OCI-LY3 (cell line): ENCODE measurements around the gene SLC35A4.

Source experiments
- H2AFZ ChIP-seq: fragments of 200-600, 300-600 bp; shearing (Covaris generic); 2 replicates; pipeline ENCODE4 v1.6.0; 2014; ENCODE audit warnings: antibody characterized with exemption, low read depth, low read length
- H3K27ac ChIP-seq: fragments of 200-600, 300-600 bp; sonication (generic); 2 replicates; pipeline ENCODE4 v1.5.1; 2014; ENCODE audit warnings: mild to moderate bottlenecking, low read length, moderate library complexity, mixed read lengths
- H3K27me3 ChIP-seq: fragments of 200-600, 300-600 bp; sonication (generic); 2 replicates; pipeline ENCODE4 v1.6.1; 2014; ENCODE audit warnings: low read depth, low read length, mixed read lengths
- H3K36me3 ChIP-seq: fragments of 200-600, 300-600 bp; sonication (generic); replicated peaks from 2 replicates; pipeline ENCODE3; 2014; ENCODE audit warnings: low read depth, low read length, mixed read lengths
- H3K4me1 ChIP-seq: fragments of 300-600, 200-600 bp; sonication (generic); 2 replicates; pipeline ENCODE4 v1.6.1; 2014; ENCODE audit warnings: low read length, mixed read lengths
- H3K4me2 ChIP-seq: fragments of 200-600, 300-600 bp; sonication (generic); 2 replicates; pipeline ENCODE4 v1.6.1; 2014; ENCODE audit warnings: low read length, mixed read lengths
- H3K4me3 ChIP-seq: fragments of 300-600, 200-600 bp; sonication (generic); 2 replicates; pipeline ENCODE4 v1.5.1; 2014; ENCODE audit warnings: antibody characterized with exemption, mild to moderate bottlenecking, low read length, moderate library complexity
- H3K79me2 ChIP-seq: fragments of 300-600, 200-600 bp; shearing (Covaris generic); 2 replicates; pipeline ENCODE4 v1.6.1; 2014; ENCODE audit warnings: mild to moderate bottlenecking, low read length, mixed read lengths
- H3K9ac ChIP-seq: fragments of 300-600, 200-600 bp; shearing (Covaris generic); 2 replicates; pipeline ENCODE4 v1.6.0; 2014; ENCODE audit warnings: mild to moderate bottlenecking, low read length, moderate library complexity
- H3K9me3 ChIP-seq: fragments of 200-600, 300-600 bp; shearing (Covaris generic); 2 replicates; pipeline ENCODE4 v1.6.1; 2014; ENCODE audit warnings: low read length, mixed read lengths; ENCODE audit not compliant: insufficient read depth
- H4K20me1 ChIP-seq: fragments of 200-600, 300-600 bp; sonication (generic); 2 replicates; pipeline ENCODE4 v1.6.1; 2016; ENCODE audit warnings: low read length, mixed read lengths; ENCODE audit not compliant: insufficient read depth
- CTCF ChIP-seq: fragments of 200-600, 300-600 bp; sonication (generic); IDR thresholded peaks from 2 replicates; pipeline ENCODE4 v1.5.1; 2014; ENCODE audit warnings: antibody characterized with exemption, low read length, low read depth
- EZH2phosphoT487 ChIP-seq: fragments of 200-600 bp; shearing (Covaris generic); IDR thresholded peaks from 2 replicates; pipeline ENCODE4 v1.6.1; 2018; ENCODE audit warnings: antibody characterized with exemption, mixed run types, low read depth

Gene SLC35A4

GRCh38 chr5:140567871-140568270 is 3.2 kb downstream of the SLC35A4 start:
- no peak overlapping the region for H2AFZ ChIP-seq
- no peaks in the 10 kb centered on the region for H3K27me3 ChIP-seq
- no peak overlapping the region for H3K27ac ChIP-seq
- TF ChIP-seq EZH2phosphoT487 = no peak
- no peak for TF ChIP-seq CTCF
- H4K20me1 ChIP-seq = no peaks in the 10 kb centered on the region
- H3K79me2 ChIP-seq = peaks cover 26% of the 10 kb centered on the region
- no peak overlapping the region for H3K4me2 ChIP-seq
- H3K36me3 ChIP-seq = no peaks in the 10 kb centered on the region
- peaks cover 33% of the 10 kb centered on the region for H3K4me1 ChIP-seq
- no peaks in the 10 kb centered on the region for H3K9me3 ChIP-seq
- no peak overlapping the region for H3K9ac ChIP-seq
- H3K4me3 ChIP-seq = no peak overlapping the region

DNA sequence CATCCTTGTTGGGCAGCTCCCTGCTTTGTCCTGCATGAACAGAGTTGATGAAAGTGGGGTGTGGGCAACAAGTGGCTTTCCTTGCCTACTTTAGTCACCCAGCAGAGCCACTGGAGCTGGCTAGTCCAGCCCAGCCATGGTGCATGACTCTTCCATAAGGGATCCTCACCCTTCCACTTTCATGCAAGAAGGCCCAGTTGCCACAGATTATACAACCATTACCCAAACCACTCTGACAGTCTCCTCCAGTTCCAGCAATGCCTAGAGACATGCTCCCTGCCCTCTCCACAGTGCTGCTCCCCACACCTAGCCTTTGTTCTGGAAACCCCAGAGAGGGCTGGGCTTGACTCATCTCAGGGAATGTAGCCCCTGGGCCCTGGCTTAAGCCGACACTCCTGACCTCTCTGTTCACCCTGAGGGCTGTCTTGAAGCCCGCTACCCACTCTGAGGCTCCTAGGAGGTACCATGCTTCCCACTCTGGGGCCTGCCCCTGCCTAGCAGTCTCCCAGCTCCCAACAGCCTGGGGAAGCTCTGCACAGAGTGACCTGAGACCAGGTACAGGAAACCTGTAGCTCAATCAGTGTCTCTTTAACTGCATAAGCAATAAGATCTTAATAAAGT is 3.9 kb downstream of the SLC35A4 start:
- Histone ChIP-seq H3K4me1 (peaks cover 28% of the 10 kb centered on the region), H2AFZ (no peak overlapping the region), H3K27ac (peak overlapping the region; percentile 35), H4K20me1 (no peaks in the 10 kb centered on the region), H3K4me3 (no peak overlapping the region), H3K9ac (no peak overlapping the region), H3K36me3 (no peaks in the 10 kb centered on the region), H3K9me3 (no peaks in the 10 kb centered on the region), H3K4me2 (peak overlapping the region; percentile 48; the same call in 1 of the 2 replicates), H3K27me3 (no peaks in the 10 kb centered on the region), H3K79me2 (peaks cover 22% of the 10 kb centered on the region)
- TF ChIP-seq EZH2phosphoT487 = no peak
- no peak for TF ChIP-seq CTCF

GRCh38 chr5:140569197-140569596 is 4.6 kb downstream of the SLC35A4 start:
- TF ChIP-seq CTCF = no peak
- TF ChIP-seq EZH2phosphoT487 = no peak
- no peaks in the 10 kb centered on the region for H3K27me3 ChIP-seq
- H3K4me2 ChIP-seq = peak overlapping the region; percentile 48
- H3K79me2 ChIP-seq = peaks cover 21% of the 10 kb centered on the region
- H3K4me1 ChIP-seq = peaks cover 26% of the 10 kb centered on the region
- H4K20me1 ChIP-seq = no peaks in the 10 kb centered on the region
- no peak overlapping the region for H2AFZ ChIP-seq
- H3K9ac ChIP-seq = no peak overlapping the region
- no peaks in the 10 kb centered on the region for H3K9me3 ChIP-seq
- peak overlapping the region; percentile 2; the same call in 1 of the 2 replicates for H3K4me3 ChIP-seq
- H3K27ac ChIP-seq = peak overlapping the region; percentile 35
- H3K36me3 ChIP-seq = no peaks in the 10 kb centered on the region

DNA sequence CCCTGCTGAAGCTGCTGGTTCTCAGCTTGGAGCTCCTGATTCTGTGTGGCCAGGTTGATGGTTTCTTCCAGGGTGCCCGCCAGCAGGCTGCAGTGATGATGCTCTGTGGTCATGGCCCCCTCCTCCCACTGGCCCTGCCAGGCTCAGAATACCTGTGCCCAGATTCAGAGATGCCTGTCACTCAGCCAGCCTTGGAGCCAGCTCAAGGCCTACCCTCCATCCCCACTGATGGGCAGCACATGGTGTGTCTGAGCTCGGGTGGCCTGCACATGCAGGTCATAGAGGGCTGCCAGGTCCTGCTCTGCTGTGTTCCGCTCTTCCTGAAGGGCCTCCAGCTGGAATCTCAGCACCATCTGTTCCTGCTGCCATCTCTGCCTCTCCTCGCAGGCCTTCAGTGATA is 5.4 kb downstream of the SLC35A4 start:
- TF ChIP-seq EZH2phosphoT487 (no peak), CTCF (no peak)
- Histone ChIP-seq H3K9me3 (no peaks in the 10 kb centered on the region), H3K9ac (no peak overlapping the region), H2AFZ (no peak overlapping the region), H3K27ac (no peak overlapping the region), H4K20me1 (no peaks in the 10 kb centered on the region), H3K4me2 (no peak overlapping the region), H3K4me1 (peaks cover 26% of the 10 kb centered on the region), H3K27me3 (no peaks in the 10 kb centered on the region), H3K79me2 (peaks cover 17% of the 10 kb centered on the region), H3K4me3 (no peak overlapping the region), H3K36me3 (no peaks in the 10 kb centered on the region)
